Anterior cingulate cortex (tissue), 58 donors: Measurements from ENCODE around the gene SIDT1.

ENCODE experiments used
- DNase-seq, 58 donors: peaks; one replicate each; lab custom pipeline; 2025; lab: John Stamatoyannopoulos, UW

Gene SIDT1

DNA sequence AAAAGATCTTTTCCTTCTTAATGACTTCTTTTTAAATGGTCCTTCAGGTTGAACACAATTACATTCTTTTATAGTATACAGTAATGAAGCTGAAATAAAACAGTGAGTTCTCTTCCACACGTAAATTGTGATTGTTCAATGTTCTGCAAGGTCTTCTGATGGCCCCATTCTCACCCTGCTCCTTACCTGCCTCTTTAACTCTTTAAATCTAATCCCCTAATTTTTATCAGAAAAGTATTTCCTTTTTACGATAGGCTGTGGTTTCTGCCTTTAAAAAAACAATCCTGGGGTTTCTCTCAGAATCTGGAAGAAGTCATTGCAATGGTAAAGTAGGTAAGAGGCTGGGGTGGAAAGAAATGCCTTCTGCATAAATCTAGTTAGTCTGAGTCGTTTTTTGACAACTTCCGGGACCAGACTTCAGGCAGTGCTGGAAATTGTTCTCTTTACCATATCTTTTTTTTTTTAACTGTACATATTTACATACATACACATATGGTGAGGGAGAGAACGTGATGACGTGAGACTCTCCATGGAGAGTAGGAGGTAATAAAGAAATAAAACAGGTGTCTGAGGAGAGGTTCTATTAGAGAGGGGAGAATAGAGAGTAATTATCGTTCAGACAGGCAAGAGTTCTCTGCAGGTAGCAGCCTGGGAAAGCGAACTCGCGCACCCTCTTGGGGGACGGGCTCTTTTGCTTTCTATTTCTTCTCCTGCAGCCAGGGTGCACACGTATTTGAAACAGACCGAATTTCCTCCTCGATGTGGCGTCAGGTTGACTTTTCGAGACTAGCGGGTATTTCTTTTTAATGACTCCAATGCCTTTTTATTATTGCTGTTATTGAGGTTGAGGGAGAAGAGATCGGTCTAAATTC lies at the start of gene SIDT1:
SIDT1 (plus strand) TSS at position 730 of the 872 bp plus-strand sequence. CDS start 467 bp downstream, outside the sequence.
- peak in 21 of 58 donors; percentile 5 to 53 (median 20) for DNase-seq

DNA sequence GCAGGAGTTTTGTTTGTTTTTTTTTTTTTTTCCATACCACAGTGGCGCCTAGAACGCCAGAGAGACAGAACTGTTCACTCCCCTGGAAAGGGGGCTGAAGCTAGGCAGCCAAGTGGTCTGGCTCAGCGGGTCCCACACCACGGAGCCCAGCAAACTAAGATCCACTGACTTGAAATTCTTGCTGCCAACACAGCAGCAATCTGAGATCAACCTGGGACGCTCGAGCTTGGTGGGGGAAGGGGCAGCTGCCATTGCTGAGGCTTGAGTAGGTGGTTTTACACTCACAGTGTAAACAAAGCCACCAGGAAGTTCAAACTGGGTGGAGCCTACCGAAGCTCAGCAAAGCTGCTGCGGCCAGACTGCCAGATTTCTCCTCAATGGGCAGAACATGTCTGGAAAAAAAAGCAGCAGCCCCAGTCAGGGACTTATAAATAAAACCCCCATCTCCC lies 47.2 kb upstream of the SIDT1 start:
- no peak for DNase-seq

DNA sequence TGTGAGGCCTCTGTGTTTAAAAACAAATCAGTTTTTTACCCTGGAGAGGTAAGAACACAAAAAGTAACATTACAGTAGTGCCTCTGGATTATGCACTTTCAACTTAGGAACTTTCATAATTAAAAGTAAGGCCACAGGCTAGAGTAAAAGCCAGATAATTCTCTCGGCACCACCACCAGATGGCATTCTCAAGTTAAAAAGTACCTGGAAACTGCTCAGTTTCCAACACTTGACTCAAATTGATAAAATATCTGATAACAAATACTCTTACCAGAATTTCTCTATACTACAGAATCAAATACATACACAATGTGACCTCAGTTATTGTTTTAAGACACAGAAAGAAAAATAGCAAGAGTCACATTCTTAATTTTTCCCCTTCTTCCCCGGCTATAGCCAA lies 37.3 kb upstream of the SIDT1 start:
- DNase-seq: peak in 4 of 58 donors; percentile 1 to 6 (median 5)

DNA sequence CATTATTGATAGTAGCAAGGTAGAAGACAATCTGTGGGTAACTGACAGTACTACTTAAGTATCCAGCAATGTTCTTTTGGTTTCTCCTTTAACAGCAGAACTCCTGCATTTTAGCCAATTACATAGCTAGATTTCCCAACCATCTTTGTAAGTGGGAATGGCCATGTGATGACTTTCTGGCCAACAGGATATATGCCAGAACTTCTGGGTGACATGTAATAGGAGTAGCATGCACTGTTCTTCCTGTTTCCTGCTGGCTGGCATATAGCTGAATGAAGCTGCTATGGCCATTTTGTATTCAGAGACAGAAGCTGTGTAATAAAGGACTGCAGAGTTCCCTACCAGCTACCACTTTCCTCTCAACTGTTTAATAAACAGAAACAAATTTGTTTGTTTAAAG lies 35.4 kb upstream of the SIDT1 start:
- DNase-seq: no peak

DNA sequence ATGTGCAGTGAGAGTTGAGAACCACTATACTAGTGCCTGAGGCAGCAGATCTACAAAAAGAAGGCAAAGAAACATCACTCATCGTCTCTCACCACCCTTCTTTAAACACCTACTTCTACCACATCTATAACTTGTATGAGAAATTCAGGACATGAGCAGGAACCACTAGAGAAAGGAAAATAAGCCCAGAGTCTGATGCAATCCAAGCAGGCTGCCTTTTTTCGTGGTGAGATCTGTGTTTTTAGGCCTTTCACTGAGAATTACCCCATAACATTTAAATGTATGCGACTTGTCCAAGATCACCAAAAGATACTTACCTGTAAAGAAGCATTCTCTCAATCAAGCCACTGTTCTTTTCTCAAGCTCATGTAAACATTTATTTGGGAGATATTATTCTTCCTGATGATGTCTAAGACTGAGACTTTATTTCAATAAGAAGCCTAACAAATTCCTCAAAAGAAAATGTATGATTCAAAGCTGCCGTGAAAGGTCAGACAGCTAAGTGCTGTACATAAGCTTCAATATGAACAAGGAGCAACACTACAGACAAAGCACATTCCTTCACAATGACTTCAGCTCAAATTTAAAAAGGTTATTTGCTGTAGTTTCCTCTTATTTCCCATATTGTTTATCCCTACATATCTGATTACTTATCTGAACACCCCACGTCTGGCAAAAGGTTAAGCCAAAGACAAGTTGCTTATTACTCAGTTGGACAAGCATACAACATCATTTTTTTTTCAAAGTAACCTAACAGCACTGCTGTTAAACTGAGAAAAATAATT lies 33.9 kb upstream of the SIDT1 start:
- DNase-seq: no peak

DNA sequence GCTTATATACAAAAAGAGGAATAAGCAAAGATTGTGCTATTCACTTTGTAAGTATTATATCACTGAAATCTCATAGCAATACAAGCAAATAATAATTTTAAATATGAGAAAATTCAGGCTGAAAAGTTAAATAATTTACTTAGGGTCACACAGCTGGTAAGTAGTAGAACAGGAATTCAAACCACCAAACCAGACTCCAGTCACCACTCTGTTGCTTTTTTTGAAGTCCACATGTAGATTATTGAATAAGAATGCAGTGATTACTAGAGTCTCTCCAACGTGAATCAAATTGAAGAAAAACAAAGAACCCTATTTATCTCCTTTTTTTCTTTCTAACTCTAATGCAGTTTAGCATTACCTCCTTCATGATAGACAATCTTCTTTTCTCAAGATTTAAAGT lies 33.3 kb upstream of the SIDT1 start:
- no peak for DNase-seq

DNA sequence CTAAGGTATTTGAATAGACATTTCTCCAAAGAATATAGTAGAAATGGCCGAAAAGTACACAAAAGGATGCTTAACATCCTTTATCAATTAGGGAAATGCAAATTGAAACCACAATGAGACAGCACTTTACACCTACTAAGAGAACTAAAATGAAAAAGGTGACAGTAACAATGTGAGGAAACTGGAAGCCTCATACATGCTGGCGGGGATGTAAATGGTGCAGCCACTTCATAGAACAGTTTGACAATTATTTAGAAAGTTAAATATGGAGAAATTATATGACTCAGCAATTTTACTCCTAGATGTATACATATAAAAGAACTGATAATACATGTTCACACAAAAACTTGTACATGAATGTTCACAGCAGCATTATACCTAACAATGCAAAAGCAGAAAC lies 30.8 kb upstream of the SIDT1 start:
- no peak for DNase-seq

DNA sequence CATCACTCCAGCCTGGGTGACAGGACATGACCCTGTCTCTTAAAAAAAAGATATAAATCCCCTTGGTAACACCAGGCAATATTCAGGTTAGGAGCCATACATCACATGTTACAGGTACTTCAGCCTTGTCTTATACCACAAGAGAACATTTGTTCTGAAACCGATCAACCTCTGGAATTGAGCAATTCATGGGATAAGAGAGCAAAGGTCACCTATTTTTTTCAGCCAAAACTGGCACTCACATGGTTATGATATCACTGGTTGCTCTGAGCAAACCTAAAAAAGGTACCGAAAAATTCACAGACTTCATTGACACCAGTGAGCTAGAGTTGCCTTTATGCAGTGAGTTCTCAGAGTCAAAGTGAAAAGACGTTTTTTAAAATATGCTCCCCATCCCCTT lies 26.5 kb upstream of the SIDT1 start:
- no peak for DNase-seq

DNA sequence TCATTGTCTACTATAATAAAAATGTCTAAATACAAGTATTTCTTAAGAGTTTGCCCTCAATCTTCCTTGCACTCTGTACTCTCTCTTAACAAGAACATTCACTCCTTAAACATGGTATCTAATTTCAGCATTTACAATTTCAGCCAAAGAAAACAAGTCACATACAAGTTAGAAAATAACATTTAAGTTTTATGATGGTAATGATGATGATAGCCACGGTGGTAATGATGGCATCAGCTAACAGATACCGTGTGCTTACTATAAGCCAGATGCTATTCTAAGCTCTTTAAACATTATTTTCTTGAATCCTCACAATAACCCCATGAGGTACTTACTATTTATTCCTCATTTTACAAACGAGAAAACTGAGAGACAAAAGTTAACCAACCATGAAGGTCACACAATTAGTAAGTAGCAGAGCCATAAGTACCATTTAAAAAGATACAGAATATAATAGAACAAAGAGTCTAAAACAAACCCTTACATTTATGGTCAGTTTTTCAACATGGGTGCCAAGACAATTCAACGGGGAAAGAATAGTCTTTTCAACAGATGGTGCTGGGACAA lies 24.8 kb upstream of the SIDT1 start:
- DNase-seq: no peak

DNA sequence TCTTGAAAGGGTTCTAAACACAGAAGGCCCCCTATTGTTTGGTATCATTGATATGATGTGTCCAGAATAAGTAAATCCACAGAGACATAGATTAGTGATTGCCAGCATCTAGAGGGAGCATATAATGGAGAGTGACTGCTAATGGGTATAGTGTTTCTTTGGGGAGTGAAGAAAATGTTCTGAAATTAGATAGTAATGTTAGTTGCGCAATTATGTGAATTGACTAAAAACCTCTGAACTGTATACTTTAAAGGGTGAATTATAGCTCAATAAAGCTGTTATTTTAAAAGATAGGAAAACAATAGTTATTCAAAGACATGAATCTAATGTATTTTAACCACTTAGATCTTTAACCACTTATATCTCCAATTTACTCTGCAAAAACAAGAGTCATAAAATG lies 23.4 kb upstream of the SIDT1 start:
- no peak for DNase-seq

DNA sequence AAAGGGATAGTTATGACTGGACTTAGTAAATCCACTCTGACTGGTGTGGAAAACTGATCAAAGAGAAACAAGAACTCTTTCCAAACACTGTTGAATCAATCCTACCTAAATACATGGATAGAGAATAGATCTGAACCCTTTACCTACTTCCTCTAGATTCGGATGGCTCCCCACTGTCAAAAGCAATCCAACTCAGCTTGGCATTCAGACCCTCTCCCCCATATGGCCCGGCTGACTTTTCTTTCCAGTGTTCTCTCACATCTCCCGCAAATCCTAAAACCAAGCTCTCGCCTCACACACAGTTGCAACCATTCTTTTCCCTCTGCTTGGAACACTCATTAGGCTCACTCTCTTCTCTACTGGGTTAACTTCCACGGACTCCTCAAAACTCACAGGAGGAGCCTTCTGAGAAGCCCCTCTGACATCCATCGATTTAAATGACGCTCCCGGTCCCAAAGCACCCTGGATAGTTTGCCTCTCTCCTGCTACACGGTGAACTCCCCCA lies 18.0 kb upstream of the SIDT1 start:
- no peak for DNase-seq

DNA sequence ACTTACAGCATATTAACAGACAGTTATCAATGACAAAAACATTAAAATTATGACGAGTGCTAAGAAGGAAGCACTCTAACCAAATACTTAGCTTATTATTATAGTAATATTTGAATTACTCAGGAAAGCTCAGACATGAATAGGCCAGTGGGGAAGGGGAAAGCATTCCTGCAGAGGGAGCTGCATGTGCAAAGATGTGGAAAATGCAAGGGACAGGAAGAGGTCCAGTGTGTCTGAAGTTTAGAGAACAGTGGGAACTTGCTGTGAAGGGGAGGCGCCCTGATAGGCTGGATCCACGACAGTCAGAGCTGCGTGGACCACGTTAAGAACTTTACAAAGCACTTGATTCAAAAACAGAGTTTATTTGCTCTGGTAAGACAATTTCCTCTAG lies 16.2 kb upstream of the SIDT1 start:
- DNase-seq: peak in 1 of 58 donors; percentile 4

DNA sequence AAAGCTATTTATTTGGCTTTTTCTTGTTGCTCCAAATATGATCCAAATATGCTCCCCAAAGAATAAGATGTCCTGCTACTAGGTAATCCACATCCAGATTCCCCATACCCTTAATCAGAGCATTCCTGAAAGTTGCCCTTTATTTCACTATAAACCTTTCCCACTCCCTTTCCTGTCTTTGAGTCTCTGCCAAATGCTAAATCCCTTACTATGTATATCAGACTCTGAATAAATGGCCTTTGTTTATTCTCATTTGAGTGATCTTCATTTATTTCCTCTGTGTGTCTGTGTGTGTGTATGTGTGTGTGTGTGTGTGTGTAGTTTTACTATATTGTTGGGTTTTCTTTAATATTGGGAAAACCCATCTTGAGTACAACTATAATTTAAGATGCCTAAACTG lies 10.4 kb upstream of the SIDT1 start:
- no peak for DNase-seq

DNA sequence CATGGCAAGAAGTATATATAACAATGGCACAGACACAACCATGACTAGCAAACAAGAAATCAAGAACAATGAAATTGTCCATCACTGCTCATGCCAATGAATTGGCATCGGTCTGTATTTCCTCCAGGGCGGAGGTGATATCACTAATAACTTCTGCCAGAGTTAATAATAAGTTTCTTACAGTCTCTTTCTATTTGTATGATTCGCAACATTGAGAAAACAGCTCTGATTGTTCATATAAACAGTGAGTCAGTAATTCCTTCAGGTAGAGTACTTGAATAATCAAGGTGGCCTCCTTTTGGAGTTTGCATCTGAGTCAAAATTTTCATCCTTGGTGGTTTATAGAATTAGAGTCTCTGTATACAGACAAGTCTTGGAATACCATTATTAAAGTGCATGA lies 9.1 kb upstream of the SIDT1 start:
- no peak for DNase-seq

DNA sequence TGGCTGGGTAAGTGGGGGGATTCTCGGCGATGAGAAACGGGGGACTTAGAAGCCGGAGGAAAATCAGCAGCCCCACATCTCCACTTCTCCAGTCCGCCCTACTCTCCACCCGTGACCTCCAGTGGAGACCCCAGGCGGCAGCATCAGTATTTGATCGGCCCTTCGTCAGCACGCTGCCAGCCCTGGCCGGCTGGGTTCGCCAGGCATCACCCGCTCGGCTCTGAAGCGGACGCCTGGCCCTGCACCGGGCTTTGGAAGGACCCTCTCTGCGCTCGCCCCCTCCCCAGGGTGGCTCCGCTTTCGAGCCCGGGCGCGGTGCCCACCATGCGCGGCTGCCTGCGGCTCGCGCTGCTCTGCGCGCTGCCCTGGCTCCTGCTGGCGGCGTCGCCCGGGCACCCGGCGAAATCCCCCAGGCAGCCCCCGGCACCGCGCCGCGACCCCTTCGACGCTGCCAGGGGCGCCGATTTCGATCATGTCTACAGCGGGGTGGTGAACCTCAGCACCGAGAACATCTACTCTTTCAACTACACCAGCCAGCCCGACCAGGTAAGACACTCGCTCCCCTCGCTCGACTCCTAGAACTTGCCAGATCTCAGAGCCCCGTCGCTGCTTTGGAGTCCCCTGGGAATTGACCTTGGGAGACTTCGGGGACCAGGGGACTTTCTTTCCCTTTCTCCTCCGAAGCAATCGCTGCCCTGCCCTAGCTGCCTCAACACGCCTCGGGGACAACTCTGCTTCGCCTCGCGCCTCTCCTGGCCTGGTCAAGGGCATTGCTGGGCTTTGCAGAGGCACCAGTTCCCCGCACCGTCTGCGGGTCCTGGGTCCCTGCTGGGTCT lies 561 bp downstream of the SIDT1 start:
- DNase-seq: peak in 21 of 58 donors; percentile 4 to 50 (median 30)

DNA sequence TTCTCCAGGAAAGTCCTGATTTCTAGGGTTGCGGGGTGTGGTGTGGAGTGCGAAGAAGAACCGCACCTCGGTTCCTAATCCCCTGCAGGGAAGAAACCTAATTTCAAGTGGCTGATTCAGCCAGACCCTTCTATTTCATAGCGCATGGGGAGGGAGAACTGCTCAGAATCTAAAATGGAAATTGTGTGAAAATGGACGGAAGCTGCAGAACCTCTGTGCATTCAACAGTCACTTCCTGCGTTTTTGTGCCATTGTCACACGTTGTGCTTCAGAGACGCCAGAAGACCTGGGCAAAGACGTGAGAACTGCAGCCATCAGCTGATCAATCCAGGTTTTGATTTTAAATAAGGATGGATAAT lies 1.2 kb downstream of the SIDT1 start:
- peak in 2 of 58 donors; percentile 40 to 43 for DNase-seq

DNA sequence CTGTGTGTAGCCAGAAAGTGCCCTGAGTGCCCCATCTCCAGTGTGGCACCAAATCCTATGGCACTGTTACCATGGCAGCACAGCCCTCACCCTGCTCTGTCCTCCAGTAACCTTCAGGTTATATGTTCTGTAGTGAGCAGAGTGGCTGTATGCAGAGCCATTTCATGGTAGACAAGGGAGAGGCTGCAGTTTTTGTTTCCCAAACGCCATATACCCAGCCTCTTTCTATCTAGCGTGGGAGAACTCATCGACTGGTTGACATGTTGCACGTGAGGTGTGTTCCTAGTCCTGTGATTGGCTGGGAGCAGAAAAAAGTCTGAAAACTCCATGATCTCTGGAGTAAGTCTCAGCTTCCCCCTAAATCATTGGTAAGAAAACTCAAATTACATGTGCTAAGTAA lies 2.0 kb downstream of the SIDT1 start:
- peak in 11 of 58 donors; percentile 1 to 31 (median 7) for DNase-seq

DNA sequence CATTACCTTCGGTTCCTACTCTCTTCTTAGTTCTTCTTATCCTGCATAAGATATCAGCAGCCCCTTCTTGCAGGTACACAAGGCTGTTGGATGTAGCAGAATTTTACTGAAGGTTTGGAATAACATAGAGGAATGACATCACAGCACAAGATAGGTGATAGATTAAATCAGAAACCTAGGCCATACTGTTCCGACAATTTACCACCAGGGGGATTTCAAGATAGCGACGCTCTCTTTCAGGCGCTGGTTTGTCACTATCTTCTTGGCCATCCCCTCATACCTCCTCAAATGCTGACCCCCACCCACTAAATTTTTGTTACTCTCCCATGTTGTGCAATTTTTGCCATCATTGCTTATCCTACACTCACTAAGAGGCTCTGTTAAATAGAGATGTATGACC lies 3.5 kb downstream of the SIDT1 start:
- no peak for DNase-seq

DNA sequence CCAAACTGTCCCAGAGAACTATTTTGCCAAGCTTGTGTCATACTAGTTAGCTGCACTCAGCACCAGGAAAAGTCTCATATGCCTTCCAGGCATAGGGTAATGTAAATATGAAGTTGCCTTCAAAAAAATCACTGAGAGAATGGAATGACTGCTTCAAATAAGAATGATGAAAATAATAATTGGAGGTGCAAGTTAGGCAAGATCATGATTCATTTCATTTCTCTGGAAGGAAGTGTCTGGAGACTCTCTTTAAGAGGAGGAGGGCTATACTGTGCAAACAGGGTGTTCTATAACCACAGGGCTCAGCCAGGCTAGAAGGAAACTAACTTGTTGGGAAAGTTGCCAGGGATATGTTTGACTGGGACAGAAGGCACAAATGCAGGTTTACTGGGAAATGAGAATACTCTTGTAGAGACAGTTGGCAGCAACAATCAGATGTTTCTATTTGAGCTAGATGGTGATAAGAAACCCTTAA lies 4.3 kb downstream of the SIDT1 start:
- DNase-seq: no peak

DNA sequence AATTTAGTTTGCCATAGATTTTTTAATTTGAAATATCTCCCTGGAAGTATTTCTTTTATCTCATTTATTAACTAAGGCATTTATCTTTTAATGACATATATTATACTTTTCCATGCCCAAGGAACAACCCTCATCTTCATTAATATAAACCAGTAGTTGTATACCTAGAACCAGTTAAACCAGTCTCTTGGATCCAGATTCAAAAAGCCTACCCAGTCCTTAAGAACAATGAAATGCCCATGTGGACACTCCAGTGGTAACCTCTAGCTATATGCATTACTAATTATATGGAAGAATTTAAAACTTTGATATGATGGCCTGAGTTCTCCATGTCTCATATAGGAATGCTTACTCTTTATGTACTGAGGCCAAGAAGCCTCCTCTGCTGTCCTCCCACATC lies 4.8 kb downstream of the SIDT1 start:
- no peak for DNase-seq
